ENCODE results near the gene UBE2O.

DNA sequence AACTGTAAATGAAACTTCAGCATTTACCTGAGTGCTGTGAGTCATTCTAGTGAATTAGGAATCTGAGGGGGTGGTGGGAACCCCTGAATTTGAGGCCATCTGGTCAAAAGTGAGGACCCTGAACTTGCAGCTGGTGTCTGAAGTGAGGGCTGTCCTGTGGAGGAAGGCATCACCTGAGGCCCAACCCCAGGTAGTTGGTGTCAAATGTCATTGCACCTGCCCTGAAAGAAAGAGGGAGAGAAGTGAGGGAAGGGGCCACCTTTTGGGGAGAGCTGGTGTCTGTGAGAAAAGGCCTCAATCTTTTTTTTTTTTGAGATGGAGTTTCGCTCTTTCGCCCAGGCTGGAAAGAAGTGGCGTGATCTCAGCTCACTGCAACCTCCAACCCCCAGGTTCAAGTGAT, 86.7 kb downstream of the UBE2O start:
- TF ChIP-seq CTCF (IDR thresholded peaks at IDR 0.05; ENCODE audit: insufficient read depth, low read length) (no peak), POLR2AphosphoS5 (IDR thresholded peaks at IDR 0.05; ENCODE audit: low read depth) (no peak), GABPA (IDR thresholded peaks at IDR 0.05; ENCODE audit: low read depth) (no peak), REST (IDR thresholded peaks at IDR 0.05; ENCODE audit: insufficient replicate concordance, low read depth) (no peak)

Data from HL-60 (cell line).